ENCODE results near the gene CUL2.
A peak's percentile ranks its signal among the peaks of the same experiment; 100 is the strongest.
"Not testable (repeated sequence)": the region's sequence is repeated elsewhere in the genome, so short reads cannot be mapped to it uniquely, and the experiment has no call there.

CUL2 gene

DNA sequence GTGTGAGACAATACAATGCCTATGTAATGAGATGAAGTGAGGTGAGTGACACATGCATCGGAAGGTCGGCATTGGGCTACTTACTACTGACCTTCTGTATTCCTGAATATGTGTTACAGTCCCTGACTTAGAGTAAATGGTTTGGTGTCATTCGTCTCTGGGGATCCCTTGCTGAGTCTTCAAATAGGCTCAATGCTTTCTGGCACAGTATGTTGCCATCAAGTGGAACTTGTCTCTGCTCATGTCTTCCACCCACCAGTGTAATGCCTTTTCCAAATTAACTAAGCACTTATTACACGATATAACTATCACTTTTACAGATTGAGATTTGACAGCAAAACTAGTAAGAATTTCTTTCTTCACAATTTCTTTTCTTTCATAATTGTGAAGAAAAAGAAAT lies 10.9 kb downstream of the CUL2 start:
- DNase-seq: no peak

DNA sequence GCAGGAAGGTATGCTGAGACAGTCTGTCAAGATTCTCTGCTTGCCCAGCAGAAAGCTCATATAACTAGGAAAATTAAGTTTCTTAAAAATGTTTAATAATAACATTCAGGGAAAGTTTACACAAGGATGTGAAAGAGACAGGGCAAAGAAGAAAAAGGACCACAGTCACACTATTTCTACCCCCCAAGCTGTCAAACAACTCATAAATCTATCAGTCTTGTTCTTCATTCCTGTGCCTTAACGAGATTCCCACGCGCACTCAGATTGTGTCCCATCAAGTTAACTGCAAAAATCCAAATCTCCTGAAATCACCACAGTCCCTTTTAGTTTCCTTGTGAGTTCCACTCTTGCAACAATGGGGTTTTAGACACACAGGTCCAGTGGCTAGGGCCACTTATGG lies 14.9 kb downstream of the CUL2 start:
- no peak for DNase-seq

DNA sequence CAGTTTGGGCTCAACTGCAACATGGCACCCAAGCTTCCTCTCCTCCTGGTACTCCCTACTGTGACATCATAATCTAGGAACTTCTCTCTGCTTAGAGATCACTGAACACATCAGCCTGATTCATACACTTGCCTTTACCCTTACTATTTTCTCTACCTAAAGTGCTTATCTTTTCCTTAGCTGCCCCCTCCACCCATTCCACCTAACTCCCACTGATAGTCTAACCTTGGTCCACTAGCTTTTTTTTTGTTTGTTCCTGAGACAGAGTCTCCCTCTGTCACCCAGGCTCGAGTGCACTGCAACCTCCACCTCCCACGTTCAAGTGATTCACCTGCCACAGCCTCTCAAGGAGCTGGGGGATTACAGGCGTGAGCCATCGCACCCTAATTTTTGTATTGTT lies 15.9 kb downstream of the CUL2 start:
- no peak for DNase-seq

DNA sequence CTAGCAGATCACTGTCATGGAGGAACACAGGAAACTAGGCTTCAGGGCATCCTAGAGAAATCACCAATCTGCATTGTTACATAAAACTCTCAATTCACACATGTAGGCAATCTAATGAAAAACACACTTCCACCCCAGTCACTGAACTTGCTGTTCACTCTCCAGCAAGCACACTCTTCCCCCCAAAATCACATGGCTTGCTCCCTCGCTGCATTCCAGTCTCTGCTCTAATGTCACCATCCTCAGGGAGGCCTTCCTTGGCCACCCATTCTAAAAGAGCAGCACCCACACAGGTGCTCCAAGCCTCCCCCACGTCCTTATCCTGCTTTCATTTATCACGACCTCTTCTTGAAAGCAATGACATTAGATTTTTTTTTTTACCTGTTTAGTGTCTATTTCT lies 19.6 kb downstream of the CUL2 start:
- no peak for DNase-seq

DNA sequence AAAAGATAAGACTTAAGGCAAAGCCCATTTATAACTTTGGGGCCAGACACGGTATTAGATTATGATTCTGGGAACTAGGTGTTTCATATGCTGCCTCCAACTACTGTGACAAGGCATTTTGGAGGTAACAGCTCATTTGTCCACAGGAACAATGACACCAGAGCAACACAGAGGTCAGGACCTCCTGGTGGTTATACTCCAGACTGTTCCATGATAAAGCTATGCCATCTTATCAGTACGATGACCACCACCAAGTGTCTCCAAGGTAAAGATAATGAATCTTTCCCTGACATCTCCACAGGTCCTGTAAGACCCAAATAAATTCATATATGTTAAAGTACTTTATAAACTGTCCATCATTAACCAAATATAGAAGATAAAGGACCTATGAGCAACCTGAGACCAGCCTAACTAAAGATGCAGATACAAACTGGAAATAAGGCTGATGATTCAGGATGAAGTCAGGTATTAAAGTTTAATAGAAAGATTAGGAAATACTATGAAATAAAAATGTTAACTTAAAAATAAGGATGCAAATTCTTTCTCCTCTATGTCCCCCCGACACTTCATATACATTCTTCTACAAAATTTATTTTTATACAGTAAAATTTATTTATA lies 26.2 kb downstream of the CUL2 start:
- DNase-seq: no peak

DNA sequence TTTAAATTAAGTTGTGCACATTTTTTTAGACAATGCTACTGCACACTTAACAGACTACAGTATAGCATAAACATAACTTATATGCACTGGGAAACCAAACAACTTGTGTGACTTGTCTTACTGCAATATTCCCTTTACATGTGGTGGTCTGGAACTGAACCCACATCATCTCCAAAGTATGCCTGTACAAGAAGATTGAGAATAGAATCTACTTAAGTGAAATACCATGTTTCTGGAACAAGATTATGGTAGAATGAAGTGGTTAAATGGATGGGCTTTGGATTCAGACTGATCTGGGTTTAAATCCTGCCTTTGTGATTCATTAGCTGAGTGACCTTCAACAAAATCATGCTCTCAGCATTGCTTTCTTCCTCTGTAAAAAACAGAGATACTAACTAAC lies 30.7 kb downstream of the CUL2 start:
- DNase-seq: no peak

DNA sequence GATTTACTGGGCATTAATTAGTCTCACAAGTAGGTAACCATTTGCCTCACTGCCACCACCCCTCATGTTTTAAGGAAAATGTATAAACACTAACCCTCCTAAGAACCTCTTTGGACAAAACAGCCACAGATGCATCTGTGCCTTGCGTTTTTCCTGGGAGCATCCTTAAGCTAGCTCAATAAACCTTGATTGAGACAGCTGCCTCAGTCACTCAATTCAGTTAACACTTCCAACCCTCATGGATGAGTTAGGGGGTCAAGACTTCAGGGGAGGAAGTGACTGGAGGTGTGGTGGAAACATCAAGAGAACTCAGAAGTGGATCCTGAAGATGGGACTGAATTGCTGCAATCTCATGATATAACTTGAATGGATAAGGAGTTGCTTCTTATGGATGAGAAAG lies 31.5 kb downstream of the CUL2 start:
- no peak for DNase-seq

DNA sequence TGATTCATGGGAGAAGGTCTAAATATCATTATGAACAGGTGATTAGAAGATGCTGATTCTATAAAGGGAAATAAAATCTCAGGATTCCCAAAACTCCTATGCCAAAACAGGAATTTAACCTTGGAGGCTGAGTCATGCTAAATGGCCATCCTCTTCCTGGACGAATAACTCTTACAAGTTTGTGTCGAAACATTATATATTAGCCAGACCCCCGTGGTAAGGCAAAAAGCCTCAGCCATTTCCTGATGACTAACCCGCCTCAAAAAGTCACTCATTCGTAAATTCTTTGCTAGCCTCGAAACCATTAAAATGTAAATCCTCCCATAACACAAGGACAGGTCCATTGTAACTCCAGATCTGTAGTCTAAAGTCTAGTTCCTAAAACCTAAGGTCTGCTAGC lies 32.0 kb downstream of the CUL2 start:
- no peak for DNase-seq

DNA sequence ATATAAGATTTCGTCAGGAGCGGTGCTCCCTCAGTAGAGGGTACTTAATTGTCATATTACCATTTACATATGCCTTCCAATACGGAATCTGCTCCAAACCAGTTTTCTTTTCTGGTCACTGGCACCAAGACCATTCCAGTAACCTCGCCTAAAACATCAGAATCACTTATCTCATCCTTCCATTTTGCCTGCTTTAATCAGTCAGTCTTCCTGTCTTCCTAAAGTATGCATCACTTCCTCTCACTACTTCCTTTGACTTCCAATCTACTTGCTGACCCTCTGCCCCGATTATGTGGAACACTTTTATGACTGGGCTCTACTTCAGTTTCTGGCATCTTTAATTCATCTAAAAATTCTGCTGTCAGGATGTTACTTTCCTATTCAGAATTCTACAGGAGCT lies 33.5 kb downstream of the CUL2 start:
- no peak for DNase-seq

DNA sequence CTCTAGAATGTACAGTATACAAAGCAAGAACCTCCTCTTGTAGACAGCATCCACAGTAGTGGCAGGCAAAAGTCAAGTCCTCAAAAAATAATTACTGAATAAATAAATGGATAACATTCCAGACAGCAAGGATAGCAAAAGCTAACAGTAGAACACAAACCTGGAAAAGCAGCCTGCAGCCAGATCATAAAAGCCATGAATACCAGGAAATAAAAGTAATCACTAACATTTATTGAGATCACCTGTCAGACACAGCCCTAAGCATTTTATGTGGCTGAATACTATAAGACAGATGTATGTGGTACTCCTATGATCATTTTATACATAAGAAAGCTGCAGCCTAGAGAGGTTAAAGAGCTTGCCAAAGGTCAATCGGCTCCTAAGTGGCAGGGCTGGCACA lies 34.0 kb downstream of the CUL2 start:
- DNase-seq: no peak

DNA sequence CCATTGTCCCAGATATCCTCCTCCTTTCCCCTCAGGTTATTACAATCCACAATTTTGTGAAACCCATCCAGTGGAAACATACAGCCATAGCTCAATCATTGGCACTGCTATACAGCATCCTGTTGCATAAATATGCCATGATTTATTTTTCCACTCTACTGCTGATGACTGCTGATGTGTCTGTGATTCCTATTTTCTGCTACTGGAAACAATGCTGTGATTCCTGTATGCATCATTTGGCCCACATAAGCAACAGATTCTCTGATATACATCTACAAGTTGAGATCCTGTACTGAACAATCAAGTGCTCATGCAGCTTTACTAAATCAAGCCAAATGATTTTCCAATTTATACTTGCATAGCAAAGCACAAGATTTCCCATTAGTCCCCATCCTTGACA lies 39.6 kb downstream of the CUL2 start:
- DNase-seq: no peak

DNA sequence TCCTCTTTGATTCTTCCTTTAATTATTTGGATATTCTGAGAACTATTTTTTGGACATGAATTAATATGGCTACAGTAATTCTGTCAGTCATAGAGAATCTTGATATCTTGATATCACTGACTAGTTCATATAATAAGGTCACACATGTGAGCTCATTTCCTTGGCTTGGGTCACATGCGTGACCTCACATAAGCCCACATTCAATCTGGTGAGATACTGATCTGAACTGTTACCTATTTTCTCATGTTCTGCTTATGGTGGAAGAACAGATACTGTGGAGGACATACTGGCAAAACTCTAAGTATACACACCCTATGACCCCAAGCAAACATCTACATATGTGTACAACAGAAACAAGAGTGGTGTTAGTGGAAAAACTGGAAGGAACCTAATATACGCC lies 44.1 kb downstream of the CUL2 start:
- no peak for DNase-seq

DNA sequence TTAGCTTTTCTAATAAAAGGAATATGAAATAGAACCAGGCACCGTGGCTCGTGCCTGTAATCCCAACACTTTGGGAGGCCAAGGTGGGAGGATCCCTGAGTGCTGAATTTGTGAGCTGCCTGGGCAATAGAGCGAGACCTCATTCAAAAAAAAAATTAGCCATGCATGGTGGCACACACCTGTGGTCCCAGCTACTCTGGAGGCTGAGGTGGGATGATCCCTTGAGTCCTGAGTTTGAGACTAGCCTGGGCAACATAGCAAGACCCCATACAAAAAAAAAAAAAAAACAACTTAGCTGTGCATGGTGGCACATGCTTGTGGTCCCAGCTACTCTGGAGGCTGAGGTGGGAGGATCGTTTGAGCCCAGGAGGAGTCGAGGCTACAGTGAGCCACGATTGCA lies 44.9 kb downstream of the CUL2 start:
- not testable (repeated sequence) for DNase-seq

DNA sequence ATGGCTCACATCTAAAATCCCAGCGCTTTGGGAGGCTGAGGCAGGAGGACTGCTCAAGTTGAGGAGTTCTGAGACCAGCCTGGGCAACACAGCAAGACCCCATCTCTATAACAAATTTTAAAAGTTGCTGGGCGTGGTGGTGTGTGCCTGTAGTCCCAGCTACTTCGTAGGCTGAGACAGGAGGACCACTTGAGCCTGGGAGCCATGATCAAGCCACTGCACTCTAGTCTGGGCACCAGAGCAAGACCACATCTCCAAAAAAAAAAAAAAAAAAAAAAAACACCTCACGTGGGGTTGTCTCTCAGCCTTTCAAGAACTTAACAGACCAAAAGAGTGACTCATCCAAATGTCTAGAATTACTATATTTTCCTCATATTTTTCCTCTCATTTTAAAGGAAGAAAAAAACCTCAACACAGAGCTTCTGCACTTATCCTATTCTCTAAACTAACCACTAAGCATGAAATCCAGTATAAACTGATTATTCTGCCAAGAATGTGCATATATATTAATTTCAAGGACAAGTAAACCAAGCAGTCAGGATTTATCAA lies 46.3 kb downstream of the CUL2 start:
- DNase-seq: no peak

DNA sequence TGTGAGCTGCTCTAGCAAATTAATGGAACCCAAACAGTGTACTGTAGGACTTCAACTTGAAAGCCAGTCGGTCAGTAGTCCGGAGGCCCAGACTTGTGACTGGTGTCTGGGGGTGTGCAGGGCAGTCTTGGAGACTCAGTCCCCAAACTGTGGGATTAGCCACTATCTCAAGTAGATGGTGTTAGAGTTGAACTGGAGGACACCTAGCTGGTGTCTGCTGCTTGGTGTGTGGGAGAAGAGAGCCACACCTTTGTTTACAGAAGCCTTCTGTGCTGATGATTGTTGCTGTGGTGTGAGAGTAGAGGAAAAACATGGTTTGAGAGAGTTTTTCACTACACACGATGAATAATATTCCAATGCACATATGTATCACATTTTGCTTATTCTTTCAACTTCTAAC lies 47.4 kb downstream of the CUL2 start:
- no peak for DNase-seq

DNA sequence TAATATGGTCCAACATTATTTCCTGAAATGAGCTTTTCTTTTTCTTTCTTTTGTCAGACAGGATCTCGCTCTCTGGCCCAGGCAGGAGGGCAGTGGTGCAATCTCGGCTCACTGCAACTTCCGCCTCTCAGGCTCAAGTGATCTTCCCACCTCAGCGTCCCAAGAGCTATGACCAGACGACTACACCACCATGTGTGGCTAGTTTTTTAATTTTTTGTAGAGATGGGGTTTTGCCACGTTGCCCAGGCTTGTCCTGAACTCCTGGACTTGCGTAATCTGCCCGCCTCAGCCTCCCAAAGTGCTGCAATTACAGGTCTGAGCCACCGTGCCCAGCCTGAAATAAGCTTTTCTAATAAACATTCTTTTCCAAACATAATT lies 48.6 kb downstream of the CUL2 start:
- DNase-seq: no peak

DNA sequence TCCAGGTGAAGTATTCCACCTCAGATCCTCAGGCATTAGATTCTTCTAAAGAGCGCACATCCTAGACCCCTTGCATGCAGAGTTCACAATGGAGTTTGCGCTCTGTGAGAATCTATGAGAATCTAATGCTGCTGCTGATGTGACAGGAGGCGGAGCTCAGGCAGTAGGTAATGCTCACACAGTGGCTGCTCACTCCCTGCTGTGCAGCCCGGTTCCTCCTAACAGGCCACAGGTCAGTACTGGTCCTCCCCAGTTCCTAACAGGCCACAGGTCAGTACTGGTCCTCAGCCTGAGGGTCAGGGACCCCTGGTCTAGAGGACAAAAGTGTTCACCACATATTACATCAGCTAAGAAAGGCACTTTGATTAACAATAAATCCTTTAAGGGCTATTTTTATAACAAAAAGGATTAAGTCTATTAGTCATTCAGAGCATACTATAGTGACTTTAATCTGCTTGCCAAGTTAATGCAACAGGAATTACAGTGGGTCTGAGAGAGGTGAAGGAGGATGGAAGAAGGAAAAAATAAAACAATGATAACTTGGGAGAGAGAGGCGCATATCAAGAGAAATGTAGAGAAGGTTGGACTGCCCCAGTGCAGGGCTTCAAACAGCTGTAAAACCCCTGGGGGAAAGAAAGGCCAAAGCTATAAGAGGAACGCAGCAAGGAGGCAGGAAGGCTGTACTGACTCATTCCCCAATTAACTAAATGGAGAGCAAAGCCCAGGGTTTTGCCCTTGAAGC lies 49.2 kb downstream of the CUL2 start:
- no peak for DNase-seq

DNA sequence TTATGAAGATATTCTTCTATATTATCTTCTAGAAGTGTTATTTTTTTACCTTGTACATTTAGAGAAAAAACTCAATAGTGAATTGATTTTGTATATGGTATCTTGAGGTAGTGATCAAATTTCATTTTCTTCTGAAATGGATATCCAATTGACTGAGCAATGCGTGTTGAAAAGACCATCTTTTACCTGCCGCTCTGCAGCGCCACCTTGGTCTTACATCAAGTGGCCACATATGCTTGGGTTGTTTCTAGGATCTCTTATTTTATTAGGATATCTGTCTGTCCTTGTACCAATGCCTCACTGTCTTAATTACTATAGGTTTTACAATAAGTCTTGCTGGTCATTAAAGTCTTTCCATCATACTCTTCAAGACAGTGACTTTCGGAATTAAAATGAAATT lies 53.0 kb downstream of the CUL2 start:
- no peak for DNase-seq

DNA sequence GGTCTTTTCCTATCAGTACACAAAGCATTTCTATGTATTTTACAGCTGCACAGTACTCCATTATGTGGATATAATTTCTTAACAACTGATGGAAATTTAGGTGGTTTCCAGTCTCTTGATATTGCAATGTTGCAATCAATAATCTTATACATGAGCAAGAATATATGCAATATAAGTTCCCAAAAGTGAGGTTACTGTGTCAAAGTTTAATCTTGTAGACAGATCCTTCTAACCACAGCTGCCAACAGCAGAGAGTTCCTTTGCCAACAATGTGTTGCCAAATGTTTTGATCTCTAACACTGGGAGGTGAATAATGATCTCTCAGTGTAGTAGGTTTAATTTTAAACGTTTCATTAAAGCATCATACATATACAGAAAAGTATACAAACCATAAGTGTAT lies 54.5 kb downstream of the CUL2 start:
- no peak for DNase-seq

DNA sequence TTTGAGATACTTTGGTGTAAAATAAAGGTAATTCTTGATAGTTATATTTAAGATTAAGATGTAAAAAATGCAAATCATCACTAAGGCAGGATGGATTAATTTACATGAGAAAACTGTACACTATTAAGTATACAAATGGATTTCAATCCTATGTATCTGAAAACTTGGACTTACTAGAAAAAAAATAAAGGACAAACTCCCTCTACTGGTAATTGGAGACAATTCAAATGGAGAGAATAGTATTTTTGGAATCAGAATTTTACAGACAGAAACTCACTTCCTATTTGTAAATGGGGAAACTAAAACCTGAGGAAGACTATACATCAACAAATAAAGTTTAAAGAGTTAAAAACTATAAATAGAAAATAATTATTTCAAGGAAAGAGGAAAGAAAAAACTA lies 62.6 kb downstream of the CUL2 start:
- peak in 1 of 2 experiments; percentile 0 for DNase-seq

DNA sequence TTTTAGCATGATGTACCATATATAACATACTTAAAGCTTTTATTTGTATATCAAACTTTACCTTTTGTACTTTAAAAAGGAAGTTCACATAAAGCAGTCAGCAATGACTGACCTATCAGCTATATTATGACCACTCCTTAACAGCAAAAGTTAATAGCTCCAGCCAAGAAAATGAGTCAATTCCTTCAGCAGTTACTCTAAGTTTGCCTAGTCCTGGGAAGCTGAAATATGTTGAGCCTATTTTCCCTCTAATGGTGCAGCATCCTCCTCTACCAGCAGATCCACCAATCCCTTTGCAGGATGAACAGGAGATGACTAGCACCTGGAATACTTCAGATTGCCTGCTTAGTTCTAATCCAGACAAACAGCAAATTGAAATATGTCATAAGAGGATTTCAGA lies 64.2 kb downstream of the CUL2 start:
- no peak for DNase-seq

DNA sequence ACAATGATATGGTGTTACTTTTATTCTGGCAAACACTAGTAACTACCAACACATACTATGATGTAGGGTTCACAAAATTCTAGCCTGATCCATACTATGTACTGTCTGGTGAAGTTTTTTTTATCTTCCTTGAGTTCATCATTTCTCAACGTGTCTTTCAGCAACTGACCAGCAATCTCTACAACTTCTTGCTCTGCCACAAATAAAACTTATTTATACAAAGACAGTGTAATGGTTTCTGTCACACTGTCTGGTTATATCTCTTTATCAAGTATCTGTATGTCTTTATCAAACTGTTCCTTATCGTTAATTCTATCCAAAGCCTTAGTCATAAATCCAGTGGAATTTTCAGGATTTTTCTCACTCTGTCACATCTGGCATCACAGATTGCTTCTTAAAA lies 69.7 kb downstream of the CUL2 start:
- DNase-seq: no peak

DNA sequence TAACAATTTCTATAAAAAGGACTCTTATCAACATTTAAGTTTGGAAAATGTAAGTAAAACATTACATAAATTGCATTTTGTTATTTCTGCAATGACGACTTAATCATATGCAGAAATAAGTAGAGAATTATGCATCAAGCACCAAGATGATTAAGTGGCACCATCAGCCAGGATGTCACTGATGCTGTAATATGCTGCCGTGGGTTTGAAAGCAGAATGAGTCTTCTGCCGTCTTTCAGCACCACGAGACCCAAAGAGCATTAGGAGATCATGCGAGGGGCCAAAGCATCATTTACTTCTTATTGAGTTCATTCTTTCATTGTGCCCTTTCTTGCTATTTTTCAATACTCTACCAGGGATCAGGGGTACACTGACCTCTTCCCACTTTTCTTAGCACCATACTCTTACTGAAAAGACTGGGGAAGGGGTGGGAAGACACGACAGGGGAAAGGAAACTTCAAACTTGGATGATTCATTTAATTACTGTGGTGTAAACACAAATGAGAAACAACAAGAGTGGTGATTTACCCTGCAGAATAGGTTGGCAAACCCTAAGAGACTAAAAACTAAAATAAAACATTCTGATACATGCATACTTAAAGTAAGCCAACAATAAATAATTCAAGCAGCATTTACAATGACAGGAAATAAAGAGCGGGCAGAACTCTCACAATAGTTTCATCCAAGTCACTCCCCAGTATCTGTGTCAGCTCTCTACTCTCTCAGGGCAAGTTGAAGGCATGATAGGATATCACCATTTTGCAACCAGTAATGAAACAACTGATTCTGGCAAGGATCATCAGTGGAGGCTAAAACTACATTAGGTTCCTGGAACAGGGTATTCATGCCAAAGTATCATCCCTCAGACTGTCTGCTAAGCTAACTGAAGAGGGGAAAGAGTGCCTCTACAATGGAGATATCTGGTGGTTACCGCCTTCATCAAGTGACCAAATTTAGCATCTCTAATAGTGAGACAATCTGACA lies 70.8 kb downstream of the CUL2 start:
- DNase-seq: no peak

DNA sequence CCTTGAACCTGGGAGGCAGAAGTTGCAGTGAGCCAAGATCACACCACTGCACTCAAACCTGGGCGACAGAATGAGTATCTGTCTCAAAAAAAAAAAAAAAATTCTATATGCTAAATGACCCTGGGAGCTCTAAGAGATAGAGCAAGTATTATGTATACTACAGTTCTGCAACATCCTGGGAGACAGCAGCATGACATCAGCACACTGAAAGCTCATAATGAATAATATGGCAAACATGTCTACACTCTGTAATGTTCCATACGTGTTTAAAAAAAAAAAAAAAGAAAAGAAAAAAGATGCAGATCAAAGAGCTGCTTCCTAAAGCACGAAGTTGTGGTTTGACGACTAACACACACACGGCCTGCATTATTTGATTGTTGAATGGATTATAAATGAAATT lies 72.5 kb downstream of the CUL2 start:
- no peak for DNase-seq

Data from NCI-H524 (cell line).